A204.1 (cell line): Measurements from ENCODE around the gene SQSTM1.
"Not testable (repeated sequence)": the region's sequence is repeated elsewhere in the genome, so short reads cannot be mapped to it uniquely, and the experiment has no call there.

ENCODE experiments used
- FAIRE-seq: peaks from 2 replicates; lab custom pipeline; 2012; peaks lifted over from hg19 to GRCh38; lab: Jason Lieb, UNC

The SQSTM1 gene

GRCh38 chr5:179827680-179828079 lies 7.0 kb downstream of the SQSTM1 start:
- FAIRE-seq = no peak

- no peak for FAIRE-seq
These were observed 8.2 kb downstream of the SQSTM1 start for GRCh38 chr5:179828756-179829421.

GRCh38 chr5:179829732-179830435 lies 9.2 kb downstream of the SQSTM1 start:
- no peak for FAIRE-seq

GRCh38 chr5:179830818-179831468 lies 10.2 kb downstream of the SQSTM1 start:
- no peak for FAIRE-seq

- no peak for FAIRE-seq
These were observed 11.5 kb downstream of the SQSTM1 start for GRCh38 chr5:179832039-179832745.

- FAIRE-seq = no peak
These were observed 12.5 kb downstream of the SQSTM1 start for GRCh38 chr5:179833056-179833708.

- no peak for FAIRE-seq
These were observed 13.0 kb downstream of the SQSTM1 start for GRCh38 chr5:179833709-179834070.

GRCh38 chr5:179834120-179834519 lies 13.4 kb downstream of the SQSTM1 start:
- no peak for FAIRE-seq

- FAIRE-seq = not testable (repeated sequence)
These were observed 14.2 kb downstream of the SQSTM1 start for GRCh38 chr5:179834871-179835270.

- no peak for FAIRE-seq
These were observed 15.7 kb downstream of the SQSTM1 start for GRCh38 chr5:179836225-179837019.

GRCh38 chr5:179837076-179838011 lies 16.6 kb downstream of the SQSTM1 start:
- FAIRE-seq = no peak

- no peak for FAIRE-seq
These were observed 18.9 kb downstream of the SQSTM1 start for GRCh38 chr5:179839328-179840256.

- no peak for FAIRE-seq
These were observed 19.6 kb downstream of the SQSTM1 start for GRCh38 chr5:179840321-179840720.

- FAIRE-seq = no peak
These were observed 20.1 kb downstream of the SQSTM1 start for GRCh38 chr5:179840766-179841165.

- FAIRE-seq = no peak
These were observed 20.9 kb downstream of the SQSTM1 start for GRCh38 chr5:179841621-179842020.

- no peak for FAIRE-seq
These were observed 32.4 kb downstream of the SQSTM1 start for GRCh38 chr5:179852993-179853547.

- FAIRE-seq = no peak
These were observed 33.7 kb downstream of the SQSTM1 start for GRCh38 chr5:179854356-179854755.

GRCh38 chr5:179858241-179858585 lies 37.5 kb downstream of the SQSTM1 start:
- no peak for FAIRE-seq
